Hindlimb muscle (tissue), 1 donor: ENCODE measurements around the gene NPEPL1. TPM values are rescaled to one million over a fixed set of nuclear protein-coding genes. Genes with fewer than 3 reads are reported as not detected.
A peak's percentile ranks its signal among the peaks of the same experiment; 100 is the strongest.
"Not testable (repeated sequence)": the region's sequence is repeated elsewhere in the genome, so short reads cannot be mapped to it uniquely, and the experiment has no call there.

Experiments used
- DNase-seq: peaks from one replicate; pipeline ENCODE4 v3.0.0-alpha.2; 2013
- polyA plus RNA-seq: library from polyadenylated mRNA; unstranded; fragments of 120-200 nt; gene quantifications from one replicate; pipeline ENCODE4 v1.2.1, GENCODE V29; 2013; ENCODE audit not compliant: insufficient read length

NPEPL1 gene
- polyA plus RNA-seq, 1 donor, result 42.6 TPM

DNA sequence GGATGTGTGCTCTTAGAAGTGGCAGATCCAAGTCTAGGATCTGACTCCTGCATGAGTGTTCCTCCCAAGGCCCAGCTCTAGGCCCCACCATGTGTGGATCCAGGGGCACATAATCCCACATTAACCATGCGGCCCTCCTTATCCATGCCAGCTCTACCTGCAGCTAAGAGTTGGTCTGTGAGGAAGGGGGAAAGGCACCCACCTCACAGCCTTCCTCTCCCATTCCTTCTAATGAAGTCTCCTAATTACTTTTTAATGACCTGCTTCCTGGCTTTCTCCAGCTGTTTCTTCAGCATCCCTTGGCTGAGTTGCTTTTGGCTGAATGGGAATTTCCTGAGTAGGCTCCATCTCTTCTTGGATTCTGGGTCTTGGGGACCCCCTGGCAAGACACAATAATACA is 52.2 kb downstream of the NPEPL1 start:
- no peak for DNase-seq

GRCh38 chr20:58745391-58745790 is 52.8 kb downstream of the NPEPL1 start:
- DNase-seq, result no peak

DNA sequence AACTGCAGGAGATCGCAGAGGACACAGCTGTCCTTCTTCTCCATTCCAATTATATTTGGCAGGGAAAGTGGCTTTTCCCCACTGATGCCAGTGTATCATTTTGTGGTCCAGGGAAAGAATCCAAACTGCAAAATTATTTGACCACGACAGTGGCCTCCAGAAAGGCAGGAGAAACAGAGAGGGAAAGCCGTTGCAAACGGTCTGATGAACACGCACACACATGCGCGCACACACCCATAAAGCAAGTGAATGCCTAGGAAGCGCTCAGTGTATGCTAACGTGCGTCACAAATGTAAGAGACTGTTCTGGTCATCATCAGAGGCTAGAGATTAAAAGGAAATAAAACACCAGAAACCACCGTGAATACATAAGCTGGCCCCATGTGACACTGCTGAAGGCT is 54.0 kb downstream of the NPEPL1 start:
- DNase-seq, result peak; percentile 51

GRCh38 chr20:58747211-58747610 is 54.6 kb downstream of the NPEPL1 start:
- DNase-seq, result peak; percentile 28

DNA sequence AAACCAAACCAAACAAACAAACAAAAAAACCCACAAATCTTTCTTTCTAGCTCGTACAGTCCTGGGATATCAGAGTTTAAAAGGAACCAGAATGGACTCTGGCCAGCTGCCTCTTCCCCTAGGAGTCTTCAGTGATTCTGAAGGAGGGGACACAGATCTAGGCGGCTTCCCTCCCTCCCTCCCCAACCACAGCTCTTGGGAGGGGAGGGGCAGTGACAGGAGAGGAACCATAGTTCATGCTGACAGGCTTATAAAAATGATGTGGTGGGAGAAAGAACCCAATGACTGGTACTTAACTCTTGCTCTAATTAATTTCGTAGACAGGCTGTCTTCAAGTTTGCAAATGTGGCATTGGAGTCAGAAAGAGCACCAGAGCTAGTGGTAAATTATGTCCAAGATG is 56.0 kb downstream of the NPEPL1 start:
- DNase-seq, result no peak

DNA sequence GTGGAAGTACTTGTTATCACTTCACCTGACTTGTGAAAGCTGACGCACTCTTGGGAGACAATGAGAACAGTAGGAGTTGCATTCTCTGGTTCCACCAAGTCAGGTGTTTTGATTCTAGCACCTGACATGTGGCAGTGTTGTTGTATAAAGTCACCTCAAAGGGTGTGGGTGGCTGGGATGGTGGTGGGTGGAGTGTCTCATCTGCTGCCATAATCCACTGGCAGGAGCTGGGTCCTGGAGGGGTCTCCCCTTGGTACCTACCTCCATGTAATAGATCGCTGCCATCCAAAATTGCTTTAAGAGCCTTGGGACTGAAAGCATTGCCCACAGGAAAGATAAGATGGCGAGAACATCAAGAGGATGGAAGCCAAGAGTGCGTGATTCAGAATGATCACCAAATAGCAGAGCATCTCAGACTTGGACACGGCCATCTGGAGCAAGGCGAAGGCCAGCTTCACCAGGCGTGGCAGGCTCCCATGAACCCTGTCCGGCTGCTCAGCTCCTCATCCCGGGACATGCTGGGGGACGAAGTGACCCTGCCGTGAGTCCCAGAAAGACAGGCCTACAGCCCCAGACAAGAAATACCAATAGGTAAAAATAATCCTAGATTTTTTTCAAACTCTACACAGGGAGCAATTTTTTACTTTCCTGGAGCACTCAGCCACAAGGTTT is 56.6 kb downstream of the NPEPL1 start:
- no peak for DNase-seq

DNA sequence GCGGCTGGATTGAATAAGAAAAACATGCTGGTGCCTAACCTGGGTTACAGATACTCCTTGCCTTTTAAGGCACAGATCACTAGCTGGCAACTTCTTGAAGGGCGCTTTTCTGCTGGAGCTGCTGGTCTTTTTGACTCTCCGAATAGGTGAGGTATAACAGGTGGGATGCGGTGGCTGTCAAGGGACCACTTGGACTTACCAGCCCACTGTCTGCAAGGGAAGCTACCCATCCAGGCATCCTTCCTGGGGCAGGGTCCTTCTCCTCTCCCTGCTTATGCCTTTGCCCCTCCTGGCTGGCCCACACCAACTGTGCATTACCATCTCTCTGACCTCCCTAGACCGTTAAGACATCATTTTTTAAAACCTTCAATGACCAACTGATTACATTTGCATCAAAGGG is 57.4 kb downstream of the NPEPL1 start:
- DNase-seq, result no peak

DNA sequence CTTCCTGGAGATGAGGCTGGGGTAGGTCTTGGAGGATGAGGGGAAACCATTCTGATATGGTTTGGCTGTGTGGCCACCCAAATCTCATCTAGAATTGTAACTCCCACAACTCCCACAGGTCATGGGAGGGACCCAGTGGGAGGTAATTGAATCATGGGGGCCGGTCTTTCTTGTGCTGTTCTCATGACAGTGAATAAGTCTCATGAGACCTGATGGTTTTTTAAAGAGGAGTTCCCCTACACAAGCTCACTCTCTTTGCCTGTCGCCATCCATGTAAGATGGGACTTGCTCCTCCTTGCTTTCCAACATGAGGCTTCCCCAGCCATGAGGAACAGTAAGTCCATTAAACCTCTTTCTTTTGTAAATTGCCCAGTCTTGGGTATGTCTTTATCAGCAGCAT is 58.1 kb downstream of the NPEPL1 start:
- not testable (repeated sequence) for DNase-seq

- no peak for DNase-seq
Observed at GRCh38 chr20:58751979-58752378, 59.4 kb downstream of the NPEPL1 start.

- DNase-seq, result no peak
Observed at GRCh38 chr20:58752565-58752964, 60.0 kb downstream of the NPEPL1 start.

- DNase-seq, result no peak
Observed at GRCh38 chr20:58753267-58753921, 60.8 kb downstream of the NPEPL1 start.

DNA sequence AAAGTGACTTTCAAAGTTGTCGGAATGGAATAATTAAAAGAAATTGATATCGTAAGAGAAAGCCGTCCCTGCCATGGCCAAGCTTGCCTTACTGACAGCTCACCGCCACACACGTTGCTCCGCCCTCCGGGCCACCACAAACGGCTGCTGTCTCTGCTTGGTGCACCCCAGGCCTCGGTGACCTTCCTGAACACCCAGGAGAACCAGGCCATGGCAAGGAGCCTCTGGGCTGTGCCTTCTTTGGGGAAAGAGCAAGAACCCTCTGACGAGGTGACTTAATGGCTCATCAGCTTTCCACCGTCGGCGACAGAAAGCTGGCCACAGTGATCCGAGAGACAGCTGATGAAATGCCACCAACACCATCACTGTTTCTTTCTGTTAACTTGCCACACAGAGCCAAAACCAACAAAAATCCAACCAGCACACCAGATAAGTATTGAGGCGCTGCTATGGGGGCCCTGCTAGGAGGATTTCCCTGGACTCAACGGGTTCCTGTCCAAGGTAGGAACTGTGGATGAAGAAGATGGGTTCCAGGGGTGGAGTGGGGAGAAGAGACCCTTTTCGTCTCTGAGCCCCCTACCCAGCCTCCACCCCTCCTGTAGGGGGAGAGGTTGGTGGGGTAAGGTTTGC is 61.4 kb downstream of the NPEPL1 start:
- no peak for DNase-seq

DNA sequence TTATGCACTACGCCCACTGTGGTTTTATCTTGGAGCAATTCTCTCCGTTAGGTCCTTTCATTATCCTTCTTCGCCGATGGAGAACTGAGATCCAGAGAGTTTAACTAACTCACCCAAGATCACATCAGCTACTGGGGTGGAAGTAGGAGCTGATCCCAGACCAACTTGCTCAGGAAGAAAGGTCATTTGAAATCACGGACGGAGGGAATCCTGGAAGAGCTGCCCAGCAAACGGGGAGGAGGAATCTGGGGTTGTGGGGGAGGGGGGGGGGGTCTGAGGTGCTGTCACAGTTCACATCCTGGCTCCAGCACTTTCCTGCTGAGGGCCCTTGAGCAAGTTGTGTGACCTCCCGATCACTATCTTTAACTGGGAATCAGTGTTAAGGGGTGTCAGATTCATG is 62.0 kb downstream of the NPEPL1 start:
- DNase-seq, result no peak

DNA sequence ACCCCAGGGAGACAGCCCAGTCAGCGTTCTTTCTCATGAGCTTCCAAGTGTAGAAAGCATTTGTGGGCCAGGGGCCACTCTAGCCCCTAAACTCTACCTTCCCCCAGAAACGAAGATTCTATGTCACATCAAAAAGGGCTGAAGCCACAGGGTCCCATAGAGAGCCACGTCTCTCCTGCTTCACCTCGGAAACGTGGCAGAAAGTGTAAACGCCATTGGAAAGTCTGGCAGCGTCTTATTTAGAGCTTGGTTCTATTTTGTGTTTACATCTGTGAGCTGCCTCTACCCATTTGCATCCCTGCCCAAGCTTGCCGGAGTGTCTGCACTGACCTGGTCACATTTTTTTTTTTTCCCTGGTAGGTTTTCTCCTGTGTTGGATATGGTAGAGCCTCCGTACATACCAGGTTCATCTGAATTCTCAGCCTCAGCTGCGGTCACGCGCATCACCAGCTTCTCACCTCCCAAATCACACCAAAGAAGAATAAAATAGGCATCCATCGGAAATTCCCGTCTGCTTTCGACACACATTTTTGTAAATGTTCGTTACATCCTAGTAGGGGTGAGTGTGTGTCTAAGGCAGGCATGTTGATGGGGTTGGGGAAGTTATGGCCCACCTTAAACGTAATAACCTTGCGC is 62.6 kb downstream of the NPEPL1 start:
- DNase-seq, result no peak

DNA sequence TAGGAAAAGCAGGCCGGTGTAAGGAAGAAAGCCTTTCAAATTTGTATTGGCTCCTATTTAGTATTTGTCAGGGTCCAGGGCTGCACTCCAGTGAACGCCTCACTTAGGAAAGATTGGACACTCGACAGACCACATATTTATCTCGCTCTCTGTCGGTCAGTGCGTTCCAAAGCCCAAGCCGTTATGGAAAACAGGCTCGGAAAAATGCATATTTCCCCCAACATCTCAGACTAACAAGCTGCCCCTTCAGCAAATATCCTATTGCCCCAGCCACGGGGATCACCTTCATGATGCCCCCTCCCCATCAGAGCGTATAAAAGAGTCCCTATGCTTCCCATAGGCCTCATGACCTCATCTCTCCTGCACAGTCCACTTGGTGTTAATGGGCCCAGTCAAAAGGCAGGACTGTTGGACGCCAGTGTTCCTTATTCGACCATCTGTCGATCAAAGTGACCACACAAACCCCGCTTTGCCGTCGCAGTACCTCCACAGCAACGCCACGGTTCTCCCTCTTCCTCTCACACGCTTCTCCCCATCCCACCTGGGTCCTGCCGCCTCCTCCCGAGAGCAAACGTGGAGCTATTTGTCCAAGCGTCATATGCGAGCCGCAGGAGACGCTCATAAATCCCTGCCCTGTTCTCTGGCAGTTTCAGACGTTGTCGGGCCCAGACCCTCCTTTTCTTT is 63.3 kb downstream of the NPEPL1 start:
- peak; percentile 89 for DNase-seq

- peak; percentile 71 for DNase-seq
Observed at GRCh38 chr20:58756450-58756775, 63.8 kb downstream of the NPEPL1 start.

- DNase-seq, result not testable (repeated sequence)
Observed at GRCh38 chr20:58757647-58758046, 65.0 kb downstream of the NPEPL1 start.

DNA sequence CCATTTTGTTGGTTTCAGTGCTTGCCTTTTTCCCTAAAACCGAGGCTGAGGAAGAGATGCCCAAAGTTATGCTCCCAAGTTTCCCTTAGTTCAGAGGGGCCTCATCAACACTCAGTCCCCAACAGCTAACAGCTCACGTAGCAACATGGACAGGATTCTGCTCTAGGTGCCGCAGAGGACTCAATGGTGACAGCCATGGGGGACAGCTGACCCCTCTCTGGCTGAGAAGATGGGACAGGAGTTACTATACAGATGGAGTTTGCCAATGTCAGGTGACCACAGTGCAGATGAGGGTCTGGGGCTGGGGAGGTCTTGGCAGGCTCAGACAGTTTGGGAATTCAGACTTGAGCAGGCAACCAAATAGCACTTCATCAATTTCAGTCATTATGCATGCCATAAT is 67.3 kb downstream of the NPEPL1 start:
- DNase-seq, result no peak

DNA sequence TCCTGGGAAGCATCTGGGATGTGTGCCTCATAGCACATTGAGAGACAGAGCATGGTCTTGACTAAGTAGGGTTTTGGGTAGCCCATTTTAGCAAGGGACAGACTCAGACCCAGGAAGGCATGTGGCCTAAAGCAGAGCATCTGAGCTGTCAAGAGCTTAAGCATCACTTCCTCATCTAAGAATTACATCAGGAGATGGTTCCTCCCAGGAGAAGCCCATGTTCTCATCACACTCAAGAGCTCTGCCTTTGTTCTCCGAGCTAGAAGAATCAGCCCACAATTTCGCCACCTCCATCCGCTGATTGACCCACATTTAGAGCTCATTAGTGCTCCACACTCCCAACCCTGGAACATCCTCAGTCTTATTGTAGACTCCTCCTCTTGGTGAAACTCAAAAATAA is 68.3 kb downstream of the NPEPL1 start:
- no peak for DNase-seq

DNA sequence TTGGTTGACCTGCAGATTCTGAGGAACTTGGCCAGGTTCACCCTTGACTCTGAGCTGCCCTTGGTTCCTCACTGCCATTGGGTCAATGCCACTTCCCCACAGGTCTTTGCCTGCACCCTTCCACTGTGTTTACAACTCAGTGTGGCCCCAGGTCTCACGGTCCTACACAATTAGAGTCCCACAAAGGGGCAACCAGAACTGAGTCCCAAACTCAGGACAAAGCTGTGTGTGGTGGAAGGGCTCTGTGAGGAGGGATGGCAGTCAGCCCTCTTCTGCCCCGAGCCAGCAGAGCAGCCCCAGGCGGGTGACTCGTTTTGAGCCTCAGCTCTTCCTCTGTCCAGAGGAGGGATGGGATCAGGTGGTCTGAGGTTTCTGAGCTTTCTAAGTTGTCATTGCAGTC is 69.5 kb downstream of the NPEPL1 start:
- DNase-seq, result no peak

- no peak for DNase-seq
Observed at GRCh38 chr20:58763076-58763475, 70.5 kb downstream of the NPEPL1 start.
